Upper lobe of left lung (tissue), 6 donors: ENCODE measurements around the gene ZNF329. TPM values are rescaled to one million over a fixed set of nuclear protein-coding genes. Genes with fewer than 3 reads are reported as not detected.
A peak's percentile ranks its signal among the peaks of the same experiment; 100 is the strongest.

Source experiments
- ATAC-seq, 2 donors: fragments of 200-7000 bp; cut with Tn5 transposase; one replicate each; pipeline ENCODE4 v1.9.1; 2022; ENCODE audit warnings: mild to moderate bottlenecking in 2 of 2, moderate library complexity in 2 of 2; ENCODE audit not compliant: low FRiP score in 2 of 2
- DNase-seq, 2 donors: peaks; one replicate each; pipeline ENCODE4 v3.0.0-alpha.2; 2019 to 2020
- H3K27ac ChIP-seq, 4 donors: fragments of 200-600 bp; sonication (generic); one replicate each; pipeline ENCODE4 v1.5.1; 2016 to 2019
- H3K27me3 ChIP-seq, 4 donors: fragments of 200-600 bp; sonication (generic); one replicate each; pipeline ENCODE4 v1.5.1; 2017 to 2019
- H3K36me3 ChIP-seq, 4 donors: fragments of 200-600 bp; sonication (generic); one replicate each; pipeline ENCODE4 v1.5.1; 2016 to 2019
- H3K4me1 ChIP-seq, 4 donors: fragments of 200-600 bp; sonication (generic); one replicate each; pipeline ENCODE4 v1.5.1; 2018 to 2019
- H3K4me3 ChIP-seq, 4 donors: fragments of 200-600 bp; sonication (generic); one replicate each; pipeline ENCODE4 v1.5.1; 2017 to 2019; ENCODE audit warnings: mild to moderate bottlenecking in 2 of 4, moderate library complexity in 1 of 4
- H3K9me3 ChIP-seq, 4 donors: fragments of 200-600 bp; sonication (generic); one replicate each; pipeline ENCODE4 v1.5.1; 2018 to 2019
- EP300 ChIP-seq, 4 donors: sonication (generic); formaldehyde crosslinking; IDR thresholded peaks; one replicate each; pipeline ENCODE4 v1.5.1; 2017; ENCODE audit warnings: antibody characterized with exemption in 4 of 4, control low read depth in 2 of 4
- POLR2A ChIP-seq, 4 donors: fragments of 450-650 bp; IDR thresholded peaks; one replicate each; pipeline ENCODE4 v1.5.1; 2016 to 2017; ENCODE audit warnings: antibody characterized with exemption in 4 of 4, mild to moderate bottlenecking in 2 of 4
- POLR2AphosphoS5 ChIP-seq, 2 donors: sonication (generic); formaldehyde crosslinking; IDR thresholded peaks; one replicate each; pipeline ENCODE4 v1.5.1; 2017; ENCODE audit warnings: antibody characterized with exemption in 2 of 2
- WGBS, 2 donors: methylation state at CpG; one replicate each; pipeline ENCODE4 v1.1.5; 2017 to 2018; 5-methylcytosine and 5-hydroxymethylcytosine counted together
- total RNA-seq, 6 donors: library from RNA; depleted of rRNA in 4 of 6; stranded (reverse); fragments of >200 nt in 4 of 6; gene quantifications; one replicate each; pipeline versions ENCODE4 v1.1.0 to v1.2.1, GENCODE V29; 2016 to 2021
- TF ChIP-seq, protein P1 (sequence below), 6 experiments: fragments of 450-650 bp in 4 of 6; fragments of 200-600 bp in 2 of 6; sonication (generic) in 2 of 6; IDR thresholded peaks; one replicate each; pipeline ENCODE4 v1.5.1; 2016 to 2019; ENCODE audit warnings: antibody characterized with exemption in 6 of 6
- donor health status: DM: no; HTN: no; CAD: no; lungs with moderate emphysema.
- donor health status: DM: no; HTN: yes; CAD: no; lungs with severe emphysema.

Gene ZNF329
- total RNA-seq, 6 donors from 2014 or later: 4.9 to 18.4 (median 7.1) TPM

DNA sequence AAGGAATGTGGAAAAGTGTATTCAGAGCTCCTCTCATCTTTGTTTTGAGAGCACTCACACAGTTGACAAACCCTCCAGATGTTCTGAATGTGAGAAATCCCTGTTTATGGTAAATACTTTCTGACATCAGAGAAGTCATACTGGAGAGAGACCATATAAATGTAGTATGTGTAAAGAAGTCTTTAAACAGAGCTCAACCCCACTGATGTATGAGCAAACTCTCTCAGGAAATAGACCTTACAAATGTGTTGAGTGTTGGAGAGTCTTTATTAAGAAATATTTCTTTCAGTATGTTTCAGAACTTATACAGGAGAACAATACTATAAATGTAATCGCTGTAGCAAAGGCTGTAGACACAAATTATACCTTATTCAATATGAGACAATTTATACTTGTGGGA, 15.7 kb upstream of the ZNF329 start:
- DNase-seq (no peak), ATAC-seq (no peak)
- Histone ChIP-seq H3K9me3 (peaks cover 59 to 99% (median 91%) of the 10 kb centered on the region in 4 donors), H3K27me3 (no peaks in the 10 kb centered on the region), H3K27ac (no peak overlapping the region), H3K4me3 (no peak overlapping the region), H3K4me1 (no peaks in the 10 kb centered on the region), H3K36me3 (no peaks in the 10 kb centered on the region)
- WGBS, 2 donors: 79 to 85% methylated on average over 1 of the region's 1 CpG
- TF ChIP-seq POLR2A (IDR thresholded peaks at IDR 0.05) (no peak), POLR2AphosphoS5 (IDR thresholded peaks at IDR 0.05) (no peak), EP300 (IDR thresholded peaks at IDR 0.05) (no peak)
- TF ChIP-seq, protein P1, sequence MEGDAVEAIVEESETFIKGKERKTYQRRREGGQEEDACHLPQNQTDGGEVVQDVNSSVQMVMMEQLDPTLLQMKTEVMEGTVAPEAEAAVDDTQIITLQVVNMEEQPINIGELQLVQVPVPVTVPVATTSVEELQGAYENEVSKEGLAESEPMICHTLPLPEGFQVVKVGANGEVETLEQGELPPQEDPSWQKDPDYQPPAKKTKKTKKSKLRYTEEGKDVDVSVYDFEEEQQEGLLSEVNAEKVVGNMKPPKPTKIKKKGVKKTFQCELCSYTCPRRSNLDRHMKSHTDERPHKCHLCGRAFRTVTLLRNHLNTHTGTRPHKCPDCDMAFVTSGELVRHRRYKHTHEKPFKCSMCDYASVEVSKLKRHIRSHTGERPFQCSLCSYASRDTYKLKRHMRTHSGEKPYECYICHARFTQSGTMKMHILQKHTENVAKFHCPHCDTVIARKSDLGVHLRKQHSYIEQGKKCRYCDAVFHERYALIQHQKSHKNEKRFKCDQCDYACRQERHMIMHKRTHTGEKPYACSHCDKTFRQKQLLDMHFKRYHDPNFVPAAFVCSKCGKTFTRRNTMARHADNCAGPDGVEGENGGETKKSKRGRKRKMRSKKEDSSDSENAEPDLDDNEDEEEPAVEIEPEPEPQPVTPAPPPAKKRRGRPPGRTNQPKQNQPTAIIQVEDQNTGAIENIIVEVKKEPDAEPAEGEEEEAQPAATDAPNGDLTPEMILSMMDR (IDR thresholded peaks at IDR 0.05): no peak

DNA sequence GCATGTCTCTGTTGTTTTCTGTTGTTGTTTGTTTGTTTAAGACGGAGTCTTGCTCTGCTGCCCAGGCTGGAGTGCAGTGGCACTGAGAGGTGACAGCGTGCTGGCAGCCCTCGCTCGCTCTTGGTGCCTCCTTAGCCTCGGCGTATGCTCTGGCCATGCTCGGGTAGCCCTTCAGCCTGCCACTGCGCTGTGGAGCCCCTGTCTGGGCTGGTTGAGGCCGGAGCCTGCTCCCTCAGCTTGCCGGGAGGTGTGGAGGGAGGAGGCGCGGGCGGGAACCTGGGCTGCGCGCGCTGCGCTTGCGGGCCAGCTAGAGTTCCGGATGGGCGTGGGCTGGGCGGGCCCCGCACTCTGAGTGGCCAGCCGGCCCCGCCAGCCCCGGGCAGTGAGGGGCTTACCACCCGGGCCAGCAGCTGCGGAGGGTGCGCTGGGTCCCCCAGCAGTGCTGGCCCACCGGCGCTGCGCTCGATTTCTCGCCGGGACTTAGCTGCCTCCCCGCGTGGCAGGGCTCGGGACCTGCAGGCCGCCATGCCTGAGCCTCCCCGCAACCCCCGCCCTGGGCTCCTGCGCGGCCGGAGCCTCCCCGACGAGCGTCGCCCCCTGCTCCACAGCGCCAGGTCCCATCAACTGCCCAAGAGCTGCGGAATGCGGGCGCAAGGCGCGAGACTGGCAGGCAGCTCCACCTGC, 6.6 kb upstream of the ZNF329 start:
- H3K4me3 ChIP-seq: no peak overlapping the region
- H3K4me1 ChIP-seq: peaks cover 5 to 24% (median 12%) of the 10 kb centered on the region in 4 donors
- no peaks in the 10 kb centered on the region for H3K36me3 ChIP-seq
- no peak for TF ChIP-seq POLR2AphosphoS5 (IDR thresholded peaks at IDR 0.05)
- TF ChIP-seq, protein P1 (IDR thresholded peaks at IDR 0.05): no peak
- TF ChIP-seq EP300 (IDR thresholded peaks at IDR 0.05): no peak
- no peak for TF ChIP-seq POLR2A (IDR thresholded peaks at IDR 0.05)
- H3K27me3 ChIP-seq: no peaks in the 10 kb centered on the region
- no peak overlapping the region for H3K27ac ChIP-seq
- 91 to 95% methylated on average over 13 to 33 of the region's 53 CpGs for WGBS, 2 donors
- ATAC-seq: no peak
- H3K9me3 ChIP-seq: peaks cover 4 to 23% (median 18%) of the 10 kb centered on the region in 4 donors
- peak in 1 of 2 donors; percentile 77 for DNase-seq

DNA sequence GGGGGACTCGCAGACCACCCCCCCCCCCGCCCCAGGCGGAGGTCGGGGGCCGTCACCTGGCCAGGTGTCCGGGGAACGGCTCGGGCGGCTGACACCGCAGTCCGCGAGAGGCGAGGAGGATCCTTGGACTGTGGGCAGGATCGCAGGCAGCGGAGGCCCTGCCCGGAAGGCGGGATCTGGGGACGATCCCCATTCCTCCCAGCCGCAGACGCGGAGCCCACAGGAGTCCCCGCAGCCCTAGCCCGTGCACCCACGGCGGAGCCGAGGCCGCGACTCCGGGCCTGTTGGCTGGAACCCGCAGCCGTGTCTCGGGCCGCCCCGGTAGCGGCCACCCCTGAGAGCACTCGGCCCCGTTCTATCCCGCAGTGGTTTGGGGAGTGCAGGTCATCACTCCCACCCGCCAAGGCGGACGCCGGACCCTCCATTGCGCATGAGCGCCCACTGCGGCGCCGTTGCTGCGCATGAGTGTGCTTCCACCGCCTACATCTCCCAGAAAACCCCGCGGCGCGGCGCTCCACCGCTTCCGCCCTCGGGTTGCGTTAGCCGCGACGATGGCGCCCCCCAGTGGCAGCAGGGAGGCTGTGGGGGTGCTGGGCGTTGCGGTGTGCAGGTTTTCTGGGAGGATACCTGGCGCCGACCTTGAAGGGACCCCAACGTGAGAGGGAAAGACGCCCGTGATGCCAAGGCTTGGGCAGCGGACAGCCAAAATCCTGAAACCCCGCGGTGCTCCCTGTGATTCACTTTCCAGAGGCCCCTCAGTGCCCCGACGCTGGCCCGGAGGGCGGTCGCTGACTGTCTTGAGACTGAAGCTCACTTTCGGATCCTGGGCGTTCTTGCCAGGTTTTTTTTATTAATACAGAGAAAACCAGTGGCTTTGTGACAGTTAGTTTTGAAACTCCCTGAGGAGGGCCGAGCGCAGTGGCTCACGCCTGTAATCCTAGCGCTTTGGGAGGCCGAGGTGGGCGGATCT, 4.4 kb upstream of the ZNF329 start:
- peaks cover 0 to 14% (median 9%) of the 10 kb centered on the region in 4 donors for H3K9me3 ChIP-seq
- H3K4me3 ChIP-seq: peak overlapping the region; percentile 64 to 99 (median 94)
- H3K27ac ChIP-seq: peak overlapping the region; percentile 85 to 97 (median 90)
- H3K27me3 ChIP-seq: no peaks in the 10 kb centered on the region
- peaks cover 14 to 33% (median 16%) of the 10 kb centered on the region in 4 donors for H3K4me1 ChIP-seq
- 7 to 9% methylated on average over 23 to 33 of the region's 85 CpGs for WGBS, 2 donors
- TF ChIP-seq, protein P1 (IDR thresholded peaks at IDR 0.05): peak; percentile 92 to 100 (median 98)
- TF ChIP-seq POLR2A (IDR thresholded peaks at IDR 0.05) (peak in 3 of 4 donors; percentile 55 to 78 (median 78)), POLR2AphosphoS5 (IDR thresholded peaks at IDR 0.05) (peak; percentile 68 to 88), EP300 (IDR thresholded peaks at IDR 0.05) (peak in 1 of 4 donors; percentile 27)
- ATAC-seq (peak; percentile 98 to 99), DNase-seq (peak; percentile 93 to 99)
- H3K36me3 ChIP-seq: no peaks in the 10 kb centered on the region

DNA sequence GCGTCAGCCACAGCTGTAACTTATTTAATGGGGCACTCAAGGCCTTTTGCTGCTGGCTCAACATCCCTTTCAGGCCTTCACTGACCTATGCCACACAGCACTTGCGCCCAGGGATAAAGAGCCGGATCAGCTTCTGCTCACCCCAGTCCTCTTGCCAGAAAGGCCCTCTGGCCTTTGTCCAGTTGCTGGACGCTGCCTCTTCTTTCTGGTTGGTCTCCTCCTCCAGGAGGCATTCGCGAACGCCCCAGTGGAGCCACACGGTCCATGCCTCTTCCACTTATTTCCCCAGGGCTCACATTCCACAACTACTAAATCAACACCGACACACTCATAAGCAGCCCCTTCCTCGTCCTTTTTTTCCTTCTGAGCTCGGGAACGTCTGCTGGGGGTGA, 3.7 kb upstream of the ZNF329 start:
- Histone ChIP-seq H3K27ac (peak overlapping the region; percentile 85 to 97 (median 90)), H3K4me3 (peak overlapping the region; percentile 64 to 99 (median 94)), H3K27me3 (no peaks in the 10 kb centered on the region), H3K36me3 (no peaks in the 10 kb centered on the region), H3K9me3 (peaks cover 0 to 20% (median 16%) of the 10 kb centered on the region in 4 donors), H3K4me1 (peaks cover 14 to 39% (median 20%) of the 10 kb centered on the region in 4 donors)
- DNase-seq (peak in 1 of 2 donors; percentile 45), ATAC-seq (peak in 1 of 2 donors; percentile 41)
- TF ChIP-seq POLR2AphosphoS5 (IDR thresholded peaks at IDR 0.05) (no peak), POLR2A (IDR thresholded peaks at IDR 0.05) (no peak), EP300 (IDR thresholded peaks at IDR 0.05) (no peak)
- TF ChIP-seq, protein P1 (IDR thresholded peaks at IDR 0.05): no peak
- WGBS, 2 donors: 12% methylated on average over 12 of the region's 12 CpGs
